Islet of Langerhans (tissue), 1 donor: ENCODE data around the gene ARHGAP24.
A peak's percentile ranks its signal among the peaks of the same experiment; 100 is the strongest.

ENCODE experiments used
- FAIRE-seq: peaks from one replicate; lab custom pipeline; 2011; peaks lifted over from hg19 to GRCh38; lab: Jason Lieb, UNC

Gene ARHGAP24

GRCh38 chr4:85919200-85919887 lies 444.4 kb downstream of the ARHGAP24 start:
- no peak for FAIRE-seq

GRCh38 chr4:85925071-85925470 lies 450.1 kb downstream of the ARHGAP24 start:
- FAIRE-seq = no peak

GRCh38 chr4:85928775-85929591 lies 454.0 kb downstream of the ARHGAP24 start:
- FAIRE-seq = peak; percentile 96

GRCh38 chr4:85929961-85930665 lies 455.2 kb downstream of the ARHGAP24 start:
- no peak for FAIRE-seq

GRCh38 chr4:85932500-85933290 lies 457.7 kb downstream of the ARHGAP24 start:
- FAIRE-seq = no peak

- FAIRE-seq = no peak
Measured at GRCh38 chr4:85933291-85933640, 458.3 kb downstream of the ARHGAP24 start.

- FAIRE-seq = peak; percentile 66
Measured at GRCh38 chr4:85937507-85937906, 462.6 kb downstream of the ARHGAP24 start.

GRCh38 chr4:85938062-85938461 lies 463.1 kb downstream of the ARHGAP24 start:
- FAIRE-seq = no peak

GRCh38 chr4:85938902-85939301 lies 464.0 kb downstream of the ARHGAP24 start:
- no peak for FAIRE-seq

- FAIRE-seq = peak; percentile 93
Measured at GRCh38 chr4:85939595-85939994, 464.6 kb downstream of the ARHGAP24 start.

- no peak for FAIRE-seq
Measured at GRCh38 chr4:85940151-85940550, 465.2 kb downstream of the ARHGAP24 start.

GRCh38 chr4:85942107-85942506 lies 467.2 kb downstream of the ARHGAP24 start:
- peak; percentile 69 for FAIRE-seq

- no peak for FAIRE-seq
Measured at GRCh38 chr4:85946821-85947220, 471.9 kb downstream of the ARHGAP24 start.

GRCh38 chr4:85951099-85951498 lies 476.1 kb downstream of the ARHGAP24 start:
- FAIRE-seq = no peak

GRCh38 chr4:85952528-85952927 lies 477.6 kb downstream of the ARHGAP24 start:
- peak; percentile 24 for FAIRE-seq

- FAIRE-seq = no peak
Measured at GRCh38 chr4:85952972-85953650, 478.2 kb downstream of the ARHGAP24 start.

GRCh38 chr4:85953651-85954018 lies 478.7 kb downstream of the ARHGAP24 start:
- no peak for FAIRE-seq

- no peak for FAIRE-seq
Measured at GRCh38 chr4:85955620-85956292, 480.8 kb downstream of the ARHGAP24 start.

GRCh38 chr4:85956293-85956945 lies 481.5 kb downstream of the ARHGAP24 start:
- no peak for FAIRE-seq

- FAIRE-seq = no peak
Measured at GRCh38 chr4:85961887-85962286, 486.9 kb downstream of the ARHGAP24 start.

GRCh38 chr4:85963231-85963630 lies 488.3 kb downstream of the ARHGAP24 start:
- peak; percentile 27 for FAIRE-seq
